IMR-90 (cell line): ENCODE results near the gene MAGED1. TPM values are rescaled to one million over a fixed set of nuclear protein-coding genes. Genes with fewer than 3 reads are reported as not detected.

Source experiments
- microRNA-seq, 2 experiments: library from miRNA; stranded (forward) in 1 of 2; unstranded in 1 of 2; fragments of 10-50 nt in 1 of 2; fragments of <30 nt in 1 of 2; gene quantifications in 1 of 2; microRNA quantifications in 1 of 2; one replicate each; pipeline versions ENCODE3 to v1.1.0; 2013 to 2020; ENCODE audit not compliant: insufficient read depth in 1 of 2, insufficient read length in 1 of 2, unreplicated experiment in 1 of 2
- polyA plus RNA-seq, 3 experiments: library from polyadenylated mRNA; depleted of rRNA; stranded (reverse); fragments of >200 nt; gene quantifications; 2 replicates each; pipeline ENCODE4 v1.2.3, GENCODE V29; 2012; ENCODE audit warnings: low replicate concordance in 1 of 3
- small RNA-seq, 5 experiments: library from RNA; depleted of rRNA; stranded (forward); fragments of <200 nt; gene quantifications; one replicate each; pipeline ENCODE3, GENCODE V24; 2012
- total RNA-seq: library from RNA; depleted of rRNA; stranded (reverse); fragments of >200 nt; gene quantifications from 2 replicates; pipeline ENCODE4 v1.2.3, GENCODE V29; 2012; rRNA removed

Gene MAGED1
- total and polyA plus RNA-seq, 2 of the 4 experiments (the other 2 are of a cell fraction), result 484 to 552 TPM

Small RNA genes within 50 kb of the gene (microRNA-seq; reads per million reads assigned to microRNA genes)
- gene AL929410.2 (ENCODE audit: insufficient read depth, insufficient read length) (not detected), gene RNU6-504P (ENCODE audit: insufficient read depth, insufficient read length) (not detected)

Small RNA genes within 50 kb of the gene (small RNA-seq; reads per million reads assigned to genes)
- gene AL929410.2 (0 reads per million in 5 experiments), gene RNU6-504P (0 reads per million in 5 experiments)

Other genes with a start within 250 kb of the MAGED1 start
- gene CENPVL2, start 210.8 kb upstream of the MAGED1 start, total RNA-seq, result not detected in 2 replicates
- not detected in 2 replicates for gene CENPVL2, start 210.8 kb upstream of the MAGED1 start, polyA plus RNA-seq (2012; rRNA removed)
- gene CENPVL1, start 183.1 kb upstream of the MAGED1 start, total RNA-seq, result not detected in 2 replicates
- gene CENPVL1, start 183.1 kb upstream of the MAGED1 start, polyA plus RNA-seq (2012; rRNA removed), result not detected in 2 replicates
- gene GSPT2, start 150.2 kb upstream of the MAGED1 start, total RNA-seq, result 5.9 and 8.3 TPM in 2 replicates
- 4.4 and 5.4 TPM in 2 replicates for gene GSPT2, start 150.2 kb upstream of the MAGED1 start, polyA plus RNA-seq (2012; rRNA removed)
- gene MAGED4B, start 175.6 kb downstream of the MAGED1 start, total RNA-seq, result 31.7 and 35.5 TPM in 2 replicates
- gene MAGED4B, start 175.6 kb downstream of the MAGED1 start, polyA plus RNA-seq (2012; rRNA removed), result 75.4 and 85.5 TPM in 2 replicates